Amygdala (tissue), 56 donors: ENCODE measurements around the gene GGPS1.
A peak's percentile ranks its signal among the peaks of the same experiment; 100 is the strongest.
"Not testable (repeated sequence)": the region's sequence is repeated elsewhere in the genome, so short reads cannot be mapped to it uniquely, and the experiment has no call there.

ENCODE experiments used
- DNase-seq, 56 donors: peaks; one replicate each; lab custom pipeline; 2025; lab: John Stamatoyannopoulos, UW

The GGPS1 gene

DNA sequence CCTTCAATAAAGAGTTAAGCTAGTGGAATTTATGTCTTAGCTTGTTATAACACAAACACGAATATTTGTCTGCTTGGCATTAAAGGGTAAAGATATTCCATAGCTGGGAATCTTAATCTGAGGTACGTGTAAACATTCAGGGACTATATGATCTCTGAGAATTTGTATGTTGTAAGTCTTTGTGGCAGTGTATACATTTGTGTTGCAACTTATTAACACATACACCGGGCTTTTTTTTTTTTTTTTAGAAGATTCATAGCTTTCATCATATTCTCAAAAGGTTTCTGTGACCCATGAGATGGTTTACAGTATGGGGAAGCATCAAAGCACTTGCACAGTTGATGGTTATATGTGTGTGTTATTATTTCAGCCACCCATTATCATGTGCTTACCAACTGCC is 3.0 kb downstream of the GGPS1 start:
- DNase-seq = no peak

DNA sequence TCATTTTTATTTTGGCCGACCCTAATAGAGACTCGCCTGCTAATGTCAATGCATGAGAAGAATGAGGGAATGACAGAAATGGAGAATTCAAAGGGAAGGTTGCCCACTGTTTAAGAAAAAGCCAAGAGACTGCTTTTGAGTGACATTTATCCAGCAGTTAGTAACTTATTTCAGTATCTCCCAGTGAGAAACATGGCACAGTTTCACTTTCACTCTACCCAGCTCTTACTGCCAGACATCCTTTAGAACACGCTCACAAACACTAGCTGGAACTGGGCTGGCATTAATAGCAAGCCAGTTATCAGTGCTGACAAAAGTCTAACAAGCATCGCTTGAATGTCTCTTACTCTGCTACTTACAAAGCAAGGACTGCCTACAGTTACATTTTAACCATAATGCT is 8.5 kb downstream of the GGPS1 start:
- no peak for DNase-seq

DNA sequence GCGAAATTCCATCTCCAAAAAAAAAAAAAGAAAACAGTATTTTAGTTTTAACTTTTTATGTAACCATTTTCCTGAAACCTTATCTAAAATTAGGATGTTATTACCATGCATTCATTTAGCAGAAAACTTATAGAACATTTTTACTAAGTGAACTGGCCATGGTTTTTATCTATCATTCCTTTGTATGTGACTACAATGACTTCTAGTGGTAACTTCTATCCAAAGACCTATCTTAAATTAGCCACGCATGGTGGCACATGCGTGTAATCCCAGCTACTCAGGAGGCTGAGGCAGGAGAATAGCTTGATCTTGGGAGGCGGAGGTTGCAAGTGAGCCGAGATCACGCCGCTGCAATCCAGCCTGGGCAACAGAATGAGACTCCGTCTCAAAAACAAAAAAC is 11.4 kb downstream of the GGPS1 start:
- DNase-seq = no peak

DNA sequence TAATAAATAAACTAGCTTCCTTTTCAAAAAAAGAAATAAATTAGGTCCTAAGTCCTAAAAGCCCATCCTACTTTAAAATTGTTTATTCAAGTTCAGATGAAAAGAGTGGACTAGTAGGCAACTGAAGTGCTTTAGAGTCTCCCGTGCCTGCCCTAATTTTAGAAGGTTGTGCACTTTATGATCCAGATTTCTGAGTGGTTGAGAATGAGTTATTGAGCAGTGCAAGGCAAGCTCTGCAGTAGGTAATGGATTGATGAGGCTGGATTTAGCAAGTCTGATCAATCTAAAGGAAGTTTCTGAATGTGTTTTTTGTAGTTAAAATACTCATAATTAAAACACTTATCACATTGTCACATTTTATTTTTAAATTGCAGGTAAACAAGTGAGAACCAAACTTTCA is 13.0 kb downstream of the GGPS1 start:
- no peak for DNase-seq

DNA sequence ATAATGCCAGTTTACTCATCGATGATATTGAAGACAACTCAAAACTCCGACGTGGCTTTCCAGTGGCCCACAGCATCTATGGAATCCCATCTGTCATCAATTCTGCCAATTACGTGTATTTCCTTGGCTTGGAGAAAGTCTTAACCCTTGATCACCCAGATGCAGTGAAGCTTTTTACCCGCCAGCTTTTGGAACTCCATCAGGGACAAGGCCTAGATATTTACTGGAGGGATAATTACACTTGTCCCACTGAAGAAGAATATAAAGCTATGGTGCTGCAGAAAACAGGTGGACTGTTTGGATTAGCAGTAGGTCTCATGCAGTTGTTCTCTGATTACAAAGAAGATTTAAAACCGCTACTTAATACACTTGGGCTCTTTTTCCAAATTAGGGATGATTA is 13.7 kb downstream of the GGPS1 start:
- no peak for DNase-seq

DNA sequence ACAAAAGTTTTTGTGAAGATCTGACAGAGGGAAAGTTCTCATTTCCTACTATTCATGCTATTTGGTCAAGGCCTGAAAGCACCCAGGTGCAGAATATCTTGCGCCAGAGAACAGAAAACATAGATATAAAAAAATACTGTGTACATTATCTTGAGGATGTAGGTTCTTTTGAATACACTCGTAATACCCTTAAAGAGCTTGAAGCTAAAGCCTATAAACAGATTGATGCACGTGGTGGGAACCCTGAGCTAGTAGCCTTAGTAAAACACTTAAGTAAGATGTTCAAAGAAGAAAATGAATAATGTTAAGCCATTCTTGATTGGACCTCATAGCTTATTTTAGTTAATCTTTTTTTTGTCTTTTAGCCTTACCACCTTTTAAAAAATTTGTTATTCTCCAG is 14.1 kb downstream of the GGPS1 start:
- DNase-seq = no peak

DNA sequence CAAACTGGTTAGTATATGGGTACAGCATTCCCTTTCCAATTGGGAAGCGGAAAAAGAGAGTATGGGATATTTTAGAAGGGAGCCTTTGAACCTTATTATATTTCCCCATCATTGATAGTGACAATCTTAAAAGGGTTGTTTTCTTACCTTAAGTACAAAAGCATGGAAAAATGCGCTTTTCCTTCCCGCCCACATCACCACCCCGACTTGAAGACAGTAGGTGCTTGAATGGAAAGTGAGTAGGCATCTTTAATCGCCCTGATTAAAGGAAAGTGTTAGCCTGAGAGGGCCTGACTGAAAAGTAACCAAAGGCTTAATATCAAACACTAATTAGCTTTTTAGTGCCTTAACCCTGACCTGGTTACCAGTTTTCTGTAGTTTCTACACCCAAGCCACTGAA is 15.4 kb downstream of the GGPS1 start:
- no peak for DNase-seq

DNA sequence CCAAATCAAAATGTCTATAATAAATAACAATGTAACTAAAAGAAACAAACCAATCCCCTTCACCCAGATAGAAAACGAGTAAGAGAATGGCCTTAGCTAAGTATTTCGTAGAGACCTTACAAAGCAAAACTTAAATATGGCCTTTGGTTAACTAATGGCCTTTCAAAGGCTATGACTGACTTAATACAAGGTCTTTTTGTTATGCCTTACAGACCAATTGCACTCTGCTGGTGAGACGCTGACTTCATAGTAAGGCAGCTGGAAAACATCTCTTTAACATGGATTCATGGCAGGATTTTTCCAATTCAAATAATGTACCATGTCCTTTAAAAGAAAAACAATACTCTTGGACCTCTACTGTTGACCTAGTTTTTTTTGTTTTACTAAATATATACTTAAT is 23.1 kb downstream of the GGPS1 start:
- no peak for DNase-seq

DNA sequence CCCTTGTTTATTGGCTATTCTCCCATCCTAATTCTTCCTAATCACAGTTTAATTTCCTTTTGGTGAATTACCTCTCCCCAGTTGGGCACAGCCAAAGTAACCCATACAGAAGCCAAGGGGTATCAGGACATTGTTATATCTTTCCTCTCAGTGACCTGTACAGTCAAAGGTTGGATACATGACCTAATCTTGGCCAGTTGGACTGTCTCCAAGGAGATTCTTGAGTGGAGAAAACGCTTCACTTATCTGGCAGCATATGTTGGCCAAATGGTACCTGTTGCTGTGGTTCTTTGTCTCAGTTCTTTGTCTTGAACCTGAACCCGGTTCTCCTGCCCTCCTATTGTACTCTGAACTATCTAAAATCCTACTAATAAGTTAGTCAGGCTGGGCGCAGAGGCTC is 23.5 kb downstream of the GGPS1 start:
- no peak for DNase-seq

DNA sequence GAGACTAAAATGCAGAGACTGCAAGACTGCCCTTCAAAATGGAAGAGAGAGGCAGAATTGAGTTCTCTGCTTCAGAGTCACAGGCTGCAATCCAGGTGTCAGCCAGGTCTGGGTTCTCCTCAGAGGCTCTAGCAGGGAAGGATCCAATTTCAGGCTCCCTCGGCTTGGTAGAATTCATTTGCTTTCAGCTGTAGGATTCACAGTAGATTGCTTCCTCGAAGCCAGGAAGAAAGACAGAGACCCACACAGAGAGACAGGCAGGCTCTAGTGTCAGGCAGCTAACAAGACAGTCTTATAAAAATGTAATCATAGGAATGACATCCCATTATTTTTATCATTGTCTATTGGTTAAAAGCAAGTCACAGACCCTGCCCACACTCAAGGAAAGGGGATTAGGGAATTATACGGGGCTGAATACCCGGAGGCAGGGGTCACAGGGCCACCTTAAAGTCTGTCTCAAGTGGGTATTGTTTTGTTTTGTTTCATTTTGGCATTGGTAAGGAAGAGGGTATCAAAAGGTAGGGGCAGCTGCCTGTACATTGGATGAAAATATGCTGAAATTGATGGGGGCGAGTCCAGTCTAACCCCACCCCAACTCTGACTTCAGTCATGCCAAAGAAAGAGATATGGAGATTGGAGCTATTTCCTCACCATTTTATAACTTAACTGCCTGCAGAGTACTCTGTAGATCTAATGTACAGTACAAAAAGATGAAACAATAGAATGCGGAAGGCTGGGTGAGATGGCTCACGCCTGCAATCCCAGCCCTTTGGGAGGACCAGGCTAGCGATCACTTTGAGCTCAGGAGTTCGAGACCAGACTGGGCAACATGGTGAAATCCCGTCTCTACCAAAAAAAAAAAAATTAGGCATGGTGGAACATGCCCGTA is 29.4 kb downstream of the GGPS1 start:
- DNase-seq = no peak

DNA sequence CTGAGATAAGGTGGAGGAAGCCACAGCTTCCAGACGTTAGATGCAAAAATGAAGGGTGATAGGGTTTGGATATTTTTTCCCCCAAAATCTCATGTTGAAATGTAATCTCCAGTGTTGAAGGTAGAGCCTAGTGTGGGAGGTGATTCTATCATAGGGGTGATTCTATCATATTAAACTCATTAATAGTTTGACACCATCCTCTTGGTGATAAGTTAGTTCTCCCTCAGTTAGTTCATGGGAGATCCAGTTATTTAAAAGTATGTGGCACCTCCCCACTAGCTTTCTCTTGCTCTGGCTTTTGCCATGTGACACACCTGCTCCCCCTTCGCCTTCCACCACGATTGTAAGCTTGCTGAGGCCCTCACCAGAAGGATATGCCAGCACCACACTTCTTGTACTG is 30.5 kb downstream of the GGPS1 start:
- no peak for DNase-seq

DNA sequence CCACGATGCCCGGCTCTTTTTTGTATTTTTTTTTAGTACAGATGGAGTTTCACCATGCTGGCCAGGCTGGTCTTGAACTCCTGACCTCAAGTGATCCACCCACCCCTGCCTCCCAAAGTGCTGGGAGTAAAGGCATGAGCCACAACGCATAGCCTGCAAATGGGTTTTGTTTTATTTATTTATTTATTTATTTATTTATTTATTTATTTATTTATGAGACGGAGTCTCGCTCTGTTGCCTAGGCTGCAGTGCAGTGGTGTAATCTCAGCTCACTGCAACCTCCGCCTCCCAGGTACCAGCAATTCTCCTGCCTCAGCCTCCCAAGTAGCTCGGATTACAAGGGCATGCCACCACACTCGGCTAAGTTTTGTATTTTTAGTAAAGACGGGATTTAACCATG is 35.8 kb downstream of the GGPS1 start:
- not testable (repeated sequence) for DNase-seq

DNA sequence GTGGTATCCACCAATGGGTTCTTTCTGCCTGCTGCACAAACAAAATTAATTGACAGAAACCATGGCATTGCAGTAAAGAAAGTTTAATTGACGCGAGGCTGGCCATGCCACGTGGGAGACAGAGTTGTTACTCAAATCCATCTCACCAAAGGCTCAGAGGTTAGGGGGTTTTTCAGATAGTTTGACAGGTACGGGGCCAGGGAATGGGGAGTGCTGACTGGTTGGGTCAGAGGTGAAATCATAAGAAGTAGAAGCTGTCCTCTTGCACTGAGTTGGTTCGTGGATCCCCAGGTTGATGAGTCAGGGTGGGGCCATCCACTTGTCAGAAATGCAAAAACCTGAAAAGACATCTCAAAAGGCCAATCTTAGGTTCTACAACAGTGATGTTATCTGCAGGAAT is 37.9 kb downstream of the GGPS1 start:
- DNase-seq = no peak

DNA sequence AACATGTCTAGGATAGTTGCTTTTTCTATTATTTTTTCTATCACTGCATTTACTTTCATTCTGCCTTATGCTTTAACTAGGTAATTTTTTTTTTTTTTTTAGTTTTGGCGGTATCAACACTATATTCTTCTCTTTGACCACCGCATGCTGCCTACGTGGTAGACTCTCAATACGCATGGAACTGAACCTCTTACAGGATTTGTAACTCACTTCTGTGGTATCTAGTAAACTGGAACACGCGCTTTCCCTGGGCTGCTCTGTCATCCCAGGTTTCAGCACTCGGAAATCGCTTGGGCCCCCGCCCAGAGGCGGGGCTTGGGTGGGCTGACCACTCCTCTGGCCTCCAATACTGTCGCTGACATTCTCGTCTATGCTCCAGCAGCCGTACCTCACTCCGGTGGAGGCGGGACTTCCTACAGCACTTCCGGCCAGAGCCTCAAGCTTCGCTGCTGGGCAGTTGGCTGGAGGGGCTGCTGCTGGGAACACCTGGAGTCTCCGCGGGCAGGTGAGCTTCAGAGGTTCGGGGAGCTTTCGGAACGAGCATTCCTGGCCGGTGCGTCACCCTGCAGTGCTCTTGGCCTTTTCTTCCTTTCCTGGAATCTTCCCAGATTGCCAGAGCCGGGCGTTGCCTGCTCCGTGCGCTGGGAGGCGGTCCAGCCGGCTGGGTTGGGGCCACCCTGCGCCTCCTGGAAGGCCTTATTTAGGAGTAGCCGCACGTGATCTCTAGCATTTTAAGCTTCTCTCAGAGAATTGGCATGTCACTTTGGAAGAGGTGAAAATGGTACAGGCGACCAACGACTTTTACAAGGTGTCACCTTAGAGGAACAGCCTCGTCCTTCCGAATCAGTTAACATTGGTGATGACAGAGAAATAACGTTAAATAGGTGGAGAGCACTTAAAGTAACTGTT is 38.9 kb downstream of the GGPS1 start, which contains the start of gene TBCE:
Gene TBCE, plus strand, starts transcription at position 428 of the 909 bp plus-strand sequence. CDS start 12,623 bp downstream, outside the sequence.
- peak; percentile 8 to 97 (median 90) for DNase-seq

DNA sequence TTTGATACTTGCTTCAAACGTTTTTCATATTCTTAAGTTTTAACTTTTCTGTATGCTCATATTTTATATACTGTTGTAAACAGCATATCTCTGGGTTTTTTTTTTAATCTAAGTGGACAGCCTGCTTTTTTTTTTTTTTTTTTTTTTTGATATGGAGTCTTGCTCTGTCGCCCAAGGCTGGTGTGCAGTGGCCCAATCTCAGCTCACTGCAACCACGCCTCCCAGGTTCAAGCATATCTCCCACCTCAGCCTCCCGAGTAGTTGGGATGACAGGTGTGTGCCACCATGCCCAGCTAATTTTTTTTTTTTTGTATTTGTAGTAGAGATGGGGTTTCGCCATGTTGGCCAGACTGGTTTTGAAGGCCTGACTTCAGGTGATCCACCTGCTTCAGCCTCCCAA is 40.1 kb downstream of the GGPS1 start:
- no peak for DNase-seq

DNA sequence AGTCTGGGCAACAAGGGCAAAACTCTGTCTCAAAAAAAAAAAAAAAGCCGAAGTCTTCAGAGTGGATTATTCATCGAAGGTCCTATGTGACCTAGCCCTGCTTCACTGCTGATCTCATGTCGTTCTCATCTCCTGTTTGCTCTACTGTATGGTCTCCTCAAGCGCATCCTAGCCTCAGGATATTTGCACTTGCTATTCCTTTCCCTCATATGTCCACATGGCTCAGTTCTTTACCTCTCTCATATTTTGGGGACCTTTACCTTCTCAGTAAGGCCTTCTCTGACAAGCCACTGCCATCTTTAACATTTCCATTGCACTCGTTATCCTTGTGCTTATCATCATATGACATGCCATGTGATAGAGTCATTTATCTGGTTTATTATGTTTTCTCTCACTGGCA is 41.4 kb downstream of the GGPS1 start:
- DNase-seq = no peak

DNA sequence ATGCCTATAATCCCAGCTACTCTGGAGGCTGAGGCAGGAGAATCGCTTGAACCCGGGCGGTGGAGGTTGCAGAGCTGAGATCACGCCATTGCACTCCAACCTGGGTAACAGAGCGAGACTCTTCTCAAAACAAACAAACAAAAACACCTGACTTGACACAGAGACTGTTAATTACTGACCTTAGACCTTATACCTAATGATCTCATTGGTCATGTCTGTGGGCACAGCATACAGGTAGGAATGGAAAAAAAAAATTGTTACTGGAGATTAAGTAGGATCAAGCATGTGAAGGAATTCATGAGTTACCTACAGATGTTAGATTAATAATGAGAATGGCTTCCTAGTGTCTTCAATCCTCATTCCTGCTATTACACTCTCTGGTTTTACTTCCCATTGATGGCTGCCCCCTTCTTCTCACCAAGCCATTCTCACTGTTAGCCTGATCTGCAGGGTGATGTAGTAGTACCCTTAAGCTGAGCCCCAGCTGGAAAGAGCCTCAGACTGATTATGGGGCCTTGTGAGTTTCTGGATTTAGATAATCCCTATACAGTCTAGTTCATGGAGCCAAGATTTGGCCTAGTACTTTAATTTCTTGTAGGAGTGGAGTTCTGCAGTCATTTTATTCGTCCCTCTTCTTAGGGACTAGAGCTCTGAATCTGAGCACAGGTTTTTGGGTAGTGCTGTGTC is 47.7 kb downstream of the GGPS1 start:
- no peak for DNase-seq

DNA sequence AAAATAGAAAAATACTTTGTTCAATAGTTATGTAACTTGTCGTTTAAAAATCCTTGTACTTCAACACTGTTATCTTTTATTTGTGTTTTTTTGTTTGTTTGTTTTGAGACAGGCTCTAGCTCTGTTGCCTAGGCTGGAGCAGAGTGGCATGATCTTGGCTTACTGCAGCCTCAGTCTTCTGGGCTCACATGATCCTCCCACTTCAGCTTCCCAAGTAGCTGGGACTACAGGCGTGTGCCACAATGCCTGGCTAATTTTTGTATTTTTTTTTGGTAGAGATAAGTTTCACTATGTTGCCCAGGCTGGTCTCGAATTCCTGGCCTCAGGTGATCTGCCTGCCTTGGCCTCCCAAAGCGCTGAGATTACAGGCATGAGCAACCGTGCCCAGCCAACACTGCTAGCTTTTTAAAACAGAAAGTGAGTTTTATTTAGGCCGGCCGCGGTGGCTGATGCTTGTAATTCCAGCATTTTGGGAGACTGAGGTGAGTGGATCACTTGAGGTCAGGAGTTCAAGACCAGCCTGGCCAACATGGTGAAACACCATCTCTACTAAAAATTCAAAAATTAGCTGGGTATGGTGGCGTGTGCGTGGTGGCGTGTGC is 49.9 kb downstream of the GGPS1 start:
- DNase-seq = not testable (repeated sequence)

DNA sequence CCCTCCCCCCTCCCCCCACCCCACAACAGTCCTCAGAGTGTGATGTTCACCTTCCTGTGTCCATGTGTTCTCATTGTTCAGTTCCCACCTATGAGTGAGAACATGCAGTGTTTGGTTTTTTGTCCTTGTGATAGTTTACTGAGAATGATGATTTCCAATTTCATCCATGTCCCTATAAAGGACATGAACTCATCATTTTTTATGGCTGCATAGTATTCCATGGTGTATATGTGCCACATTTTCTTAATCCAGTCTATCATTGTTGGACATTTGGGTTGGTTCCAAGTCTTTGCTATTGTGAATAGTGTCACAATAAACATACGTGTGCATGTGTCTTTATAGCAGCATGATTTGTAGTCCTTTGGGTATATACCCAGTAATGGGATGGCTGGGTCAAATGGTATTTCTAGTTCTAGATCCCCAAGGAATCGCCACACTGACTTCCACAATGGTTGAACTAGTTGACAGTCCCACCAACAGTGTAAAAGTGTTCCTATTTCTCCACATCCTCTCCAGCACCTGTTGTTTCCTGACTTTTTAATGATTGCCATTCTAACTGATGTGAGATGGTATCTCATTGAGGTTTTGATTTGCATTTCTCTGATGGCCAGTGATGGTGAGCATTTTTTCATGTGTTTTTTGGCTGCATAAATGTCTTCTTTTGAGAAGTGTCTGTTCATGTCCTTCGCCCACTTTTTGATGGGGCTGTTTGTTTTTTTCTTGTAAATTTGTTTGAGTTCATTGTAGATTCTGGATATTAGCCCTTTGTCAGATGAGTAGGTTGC is 53.8 kb downstream of the GGPS1 start:
- DNase-seq = not testable (repeated sequence)

DNA sequence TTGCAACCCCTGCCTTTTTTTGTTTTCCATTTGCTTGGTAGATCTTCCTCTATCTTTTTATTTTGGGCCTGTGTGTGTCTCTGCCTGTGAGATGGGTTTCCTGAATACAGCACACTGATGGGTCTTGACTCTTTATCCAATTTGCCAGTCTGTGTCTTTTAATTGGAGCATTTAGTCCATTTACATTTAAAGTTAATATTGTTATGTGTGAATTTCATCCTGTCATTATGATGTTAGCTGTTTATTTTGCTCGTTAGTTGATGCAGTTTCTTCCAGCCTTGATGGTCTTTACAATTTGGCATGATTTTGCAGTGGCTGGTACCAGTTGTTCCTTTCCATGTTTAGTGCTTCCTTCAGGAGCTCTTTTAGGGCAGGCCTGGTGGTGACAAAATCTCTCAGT is 57.3 kb downstream of the GGPS1 start:
- not testable (repeated sequence) for DNase-seq
